NCI-H1436 treated with DMSO at 0.1 percent for 48 hours (cell line): ENCODE measurements around the gene OSBPL3.

Experiments used
- DNase-seq: peaks from one replicate; lab custom pipeline; 2025; lab: John Stamatoyannopoulos, UW

Gene OSBPL3

GRCh38 chr7:24861336-24861735, 118.6 kb downstream of the OSBPL3 start:
- no peak for DNase-seq

- no peak for DNase-seq
Observed at GRCh38 chr7:24860611-24861010, 119.4 kb downstream of the OSBPL3 start.

- no peak for DNase-seq
Observed at GRCh38 chr7:24858108-24858977, 121.6 kb downstream of the OSBPL3 start.

- DNase-seq, result no peak
Observed at GRCh38 chr7:24857623-24858022, 122.4 kb downstream of the OSBPL3 start.

GRCh38 chr7:24854866-24855265, 125.1 kb downstream of the OSBPL3 start:
- no peak for DNase-seq

- no peak for DNase-seq
Observed at GRCh38 chr7:24851786-24852185, 128.2 kb downstream of the OSBPL3 start.

- DNase-seq, result no peak
Observed at GRCh38 chr7:24848878-24849277, 131.1 kb downstream of the OSBPL3 start.

GRCh38 chr7:24847754-24848153, 132.2 kb downstream of the OSBPL3 start:
- no peak for DNase-seq

GRCh38 chr7:24843821-24844434, 136.1 kb downstream of the OSBPL3 start:
- no peak for DNase-seq

- DNase-seq, result no peak
Observed at GRCh38 chr7:24842449-24843241, 137.3 kb downstream of the OSBPL3 start.

- no peak for DNase-seq
Observed at GRCh38 chr7:24842029-24842428, 137.9 kb downstream of the OSBPL3 start.

GRCh38 chr7:24840563-24840962, 139.4 kb downstream of the OSBPL3 start:
- DNase-seq, result no peak

GRCh38 chr7:24836084-24836483, 143.9 kb downstream of the OSBPL3 start:
- DNase-seq, result no peak

GRCh38 chr7:24835643-24836042, 144.3 kb downstream of the OSBPL3 start:
- no peak for DNase-seq

GRCh38 chr7:24834128-24834798, 145.7 kb downstream of the OSBPL3 start:
- DNase-seq, result no peak

- DNase-seq, result no peak
Observed at GRCh38 chr7:24833549-24833948, 146.4 kb downstream of the OSBPL3 start.

GRCh38 chr7:24831240-24831639, 148.7 kb downstream of the OSBPL3 start:
- no peak for DNase-seq

GRCh38 chr7:24830440-24831050, 149.4 kb downstream of the OSBPL3 start:
- DNase-seq, result no peak

GRCh38 chr7:24829787-24830186, 150.2 kb downstream of the OSBPL3 start:
- DNase-seq, result no peak

GRCh38 chr7:24828891-24829661, 150.9 kb downstream of the OSBPL3 start:
- no peak for DNase-seq

GRCh38 chr7:24827589-24827988, 152.4 kb downstream of the OSBPL3 start:
- DNase-seq, result no peak
